GM12873 (cell line): ENCODE data around the gene HS3ST5.

Experiments
- TF ChIP-seq, protein P1 (sequence below): IDR thresholded peaks from 2 replicates; pipeline ENCODE4 v1.5.1; 2012; ENCODE audit warnings: low read depth, mild to moderate bottlenecking, moderate library complexity, low read length, control low read depth; ENCODE audit not compliant: insufficient read depth; ENCODE audit errors: missing control alignments

Gene HS3ST5

GRCh38 chr6:114375541-114376192 is 32.8 kb upstream of the HS3ST5 start:
- TF ChIP-seq, protein P1, sequence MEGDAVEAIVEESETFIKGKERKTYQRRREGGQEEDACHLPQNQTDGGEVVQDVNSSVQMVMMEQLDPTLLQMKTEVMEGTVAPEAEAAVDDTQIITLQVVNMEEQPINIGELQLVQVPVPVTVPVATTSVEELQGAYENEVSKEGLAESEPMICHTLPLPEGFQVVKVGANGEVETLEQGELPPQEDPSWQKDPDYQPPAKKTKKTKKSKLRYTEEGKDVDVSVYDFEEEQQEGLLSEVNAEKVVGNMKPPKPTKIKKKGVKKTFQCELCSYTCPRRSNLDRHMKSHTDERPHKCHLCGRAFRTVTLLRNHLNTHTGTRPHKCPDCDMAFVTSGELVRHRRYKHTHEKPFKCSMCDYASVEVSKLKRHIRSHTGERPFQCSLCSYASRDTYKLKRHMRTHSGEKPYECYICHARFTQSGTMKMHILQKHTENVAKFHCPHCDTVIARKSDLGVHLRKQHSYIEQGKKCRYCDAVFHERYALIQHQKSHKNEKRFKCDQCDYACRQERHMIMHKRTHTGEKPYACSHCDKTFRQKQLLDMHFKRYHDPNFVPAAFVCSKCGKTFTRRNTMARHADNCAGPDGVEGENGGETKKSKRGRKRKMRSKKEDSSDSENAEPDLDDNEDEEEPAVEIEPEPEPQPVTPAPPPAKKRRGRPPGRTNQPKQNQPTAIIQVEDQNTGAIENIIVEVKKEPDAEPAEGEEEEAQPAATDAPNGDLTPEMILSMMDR = no peak

DNA sequence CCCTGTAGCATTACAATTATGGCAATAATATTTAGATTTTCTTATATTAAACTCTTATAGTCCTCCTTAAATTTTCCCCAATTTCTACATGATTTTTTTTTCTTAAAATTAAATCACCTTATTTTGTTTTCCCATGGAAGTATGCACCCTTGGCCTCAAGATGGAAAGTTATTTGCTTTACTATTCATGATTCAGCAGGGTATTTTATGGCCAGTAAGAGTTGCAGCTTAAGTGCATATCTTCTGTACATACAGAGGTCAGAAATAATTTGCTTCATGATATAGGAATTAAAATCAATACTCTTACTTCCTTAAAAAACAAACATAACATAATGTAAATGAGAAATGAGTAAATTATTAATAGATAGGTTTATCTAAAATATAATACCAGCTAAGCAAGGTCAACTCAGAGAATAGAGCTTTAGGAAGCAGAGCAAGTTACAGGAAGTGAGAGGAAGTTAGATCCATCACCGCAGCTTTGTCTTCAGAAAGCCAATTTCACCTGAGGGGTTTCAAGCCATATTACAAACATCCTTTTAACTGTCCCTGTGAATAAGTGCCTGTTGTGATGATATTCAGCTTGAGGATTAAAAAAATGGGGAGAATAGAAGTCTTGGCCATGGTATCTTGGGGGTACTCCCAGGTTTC is 24.6 kb upstream of the HS3ST5 start:
- TF ChIP-seq, protein P1 = no peak

GRCh38 chr6:114366899-114367298 is 24.1 kb upstream of the HS3ST5 start:
- TF ChIP-seq, protein P1 = no peak

- TF ChIP-seq, protein P1 = no peak
Measured at GRCh38 chr6:114364301-114364700, 21.5 kb upstream of the HS3ST5 start.

DNA sequence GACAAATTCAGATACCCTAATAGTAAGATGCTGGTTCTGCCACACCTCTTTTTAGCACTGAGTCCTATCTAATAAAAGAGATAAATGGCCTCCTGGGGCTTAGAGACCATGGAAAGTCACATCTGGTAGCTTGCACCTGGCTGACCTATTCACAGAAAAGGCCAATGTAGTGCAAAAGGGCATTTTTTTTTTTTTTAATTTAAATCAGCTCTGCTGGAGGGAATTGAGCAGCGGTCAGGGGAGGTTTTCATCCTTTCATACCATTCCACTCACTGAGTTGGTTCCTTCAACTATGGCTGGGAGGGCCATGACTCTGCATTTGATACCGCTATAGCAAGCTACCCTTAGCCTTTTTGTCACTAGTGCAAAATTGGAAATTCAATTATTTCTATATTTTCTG is 20.1 kb upstream of the HS3ST5 start:
- TF ChIP-seq, protein P1 = no peak

GRCh38 chr6:114362396-114362795 is 19.6 kb upstream of the HS3ST5 start:
- TF ChIP-seq, protein P1 = no peak

GRCh38 chr6:114361036-114361435 is 18.2 kb upstream of the HS3ST5 start:
- TF ChIP-seq, protein P1 = no peak
